T-helper 1 cell (primary cell): Measurements from ENCODE around the gene ARSG.

Source experiments
- DNase-seq, 5 donors: peaks; one replicate each; pipeline ENCODE4 v3.0.0-alpha.2; 2012 to 2020

The ARSG gene

GRCh38 chr17:68378268-68379176, 87.2 kb downstream of the ARSG start:
- no peak for DNase-seq

- DNase-seq, result no peak
Observed at GRCh38 chr17:68379177-68379510, 87.8 kb downstream of the ARSG start.

GRCh38 chr17:68379692-68380677, 88.7 kb downstream of the ARSG start:
- no peak for DNase-seq

GRCh38 chr17:68381076-68381900, 90.0 kb downstream of the ARSG start:
- no peak for DNase-seq

- no peak for DNase-seq
Observed at GRCh38 chr17:68382582-68383085, 91.3 kb downstream of the ARSG start.

- DNase-seq, result no peak
Observed at GRCh38 chr17:68383120-68383442, 91.8 kb downstream of the ARSG start.

GRCh38 chr17:68383443-68384321, 92.4 kb downstream of the ARSG start:
- peak in 1 of 5 donors; percentile 55 for DNase-seq

- DNase-seq, result no peak
Observed at GRCh38 chr17:68384471-68384870, 93.2 kb downstream of the ARSG start.

GRCh38 chr17:68384941-68385340, 93.6 kb downstream of the ARSG start:
- no peak for DNase-seq

- DNase-seq, result no peak
Observed at GRCh38 chr17:68385490-68386215, 94.4 kb downstream of the ARSG start.

GRCh38 chr17:68387435-68388218, 96.3 kb downstream of the ARSG start:
- no peak for DNase-seq

- no peak for DNase-seq
Observed at GRCh38 chr17:68389041-68389440, 97.7 kb downstream of the ARSG start.

GRCh38 chr17:68390888-68391545, 99.7 kb downstream of the ARSG start:
- DNase-seq, result no peak

GRCh38 chr17:68391561-68392268, 100.4 kb downstream of the ARSG start:
- no peak for DNase-seq

GRCh38 chr17:68394608-68395331, 103.5 kb downstream of the ARSG start:
- no peak for DNase-seq

- DNase-seq, result no peak
Observed at GRCh38 chr17:68396226-68397107, 105.2 kb downstream of the ARSG start.

GRCh38 chr17:68397108-68397536, 105.8 kb downstream of the ARSG start:
- peak in 1 of 5 donors; percentile 33 for DNase-seq
